Mesenchymal stem cell (in vitro differentiated cells and primary cell): Measurements from ENCODE around the gene KRTAP3-2.

ENCODE experiments used
- DNase-seq: peaks from one replicate; pipeline ENCODE4 v3.0.0-alpha.2; 2013
- H2AFZ ChIP-seq: one replicate; pipeline ENCODE4 v1.6.1; 2013; ENCODE audit warnings: low read depth, mild to moderate bottlenecking, control low read depth, inconsistent platforms, low read length, moderate library complexity
- H2AK5ac ChIP-seq: 2 replicates; pipeline ENCODE4 v1.6.1; 2013; ENCODE audit warnings: low read length, moderate library complexity, mild to moderate bottlenecking, inconsistent platforms; ENCODE audit not compliant: severe bottlenecking
- H2BK120ac ChIP-seq: one replicate; pipeline ENCODE4 v1.6.1; 2013; ENCODE audit warnings: low read depth, mild to moderate bottlenecking, inconsistent platforms, low read length, moderate library complexity
- H2BK12ac ChIP-seq, 2 experiments: one replicate each; pipeline ENCODE4 v1.6.1; 2013; ENCODE audit warnings: inconsistent platforms in 2 of 2, low read length in 2 of 2, mild to moderate bottlenecking in 2 of 2, moderate library complexity in 2 of 2, control low read depth in 1 of 2
- H2BK15ac ChIP-seq: one replicate; pipeline ENCODE4 v1.6.1; 2013; ENCODE audit warnings: mild to moderate bottlenecking, low read depth, inconsistent platforms; ENCODE audit not compliant: poor library complexity, severe bottlenecking
- H2BK5ac ChIP-seq: 2 replicates; pipeline ENCODE4 v1.6.1; 2013; ENCODE audit warnings: low read depth, mild to moderate bottlenecking, low read length, control low read depth, inconsistent platforms; ENCODE audit not compliant: poor library complexity, severe bottlenecking
- H3K14ac ChIP-seq, 2 experiments: one replicate each; pipeline ENCODE4 v1.6.1; 2013; ENCODE audit warnings: inconsistent platforms in 2 of 2, low read length in 2 of 2, control low read depth in 1 of 2, mild to moderate bottlenecking in 1 of 2, moderate library complexity in 1 of 2
- H3K18ac ChIP-seq, 2 experiments: one replicate each; pipeline ENCODE4 v1.6.1; 2013; ENCODE audit warnings: inconsistent platforms in 2 of 2, low read length in 2 of 2, control low read depth in 1 of 2, low read depth in 1 of 2, mild to moderate bottlenecking in 1 of 2
- H3K23ac ChIP-seq, 2 experiments: one replicate each; pipeline ENCODE4 v1.6.1; 2013; ENCODE audit warnings: inconsistent platforms in 2 of 2, low read length in 2 of 2, mild to moderate bottlenecking in 2 of 2, moderate library complexity in 2 of 2, control low read depth in 1 of 2
- H3K27ac ChIP-seq: 2 replicates; pipeline ENCODE4 v1.5.1; 2013; ENCODE audit warnings: mild to moderate bottlenecking, moderate library complexity, low read length, control low read depth, inconsistent platforms; ENCODE audit not compliant: poor library complexity, severe bottlenecking
- H3K27me3 ChIP-seq, 2 experiments: 2 replicates each; pipeline versions ENCODE4 v1.6.1 to v1.7.0; 2013; ENCODE audit warnings: low read length in 2 of 2, mild to moderate bottlenecking in 2 of 2, moderate library complexity in 2 of 2, control low read depth in 1 of 2, inconsistent platforms in 1 of 2; ENCODE audit not compliant: control insufficient read depth in 1 of 2, insufficient read depth in 1 of 2
- H3K36me3 ChIP-seq, 2 experiments: 2 replicates each; pipeline versions ENCODE4 v1.6.1 to v1.7.0; 2013; ENCODE audit warnings: low read length in 2 of 2, control low read depth in 1 of 2, inconsistent platforms in 1 of 2, low read depth in 1 of 2, mild to moderate bottlenecking in 1 of 2; ENCODE audit not compliant: insufficient read depth in 2 of 2, control insufficient read depth in 1 of 2
- H3K4ac ChIP-seq, 2 experiments: one replicate each; pipeline ENCODE4 v1.6.1; 2013; ENCODE audit warnings: inconsistent platforms in 2 of 2, low read length in 2 of 2, mild to moderate bottlenecking in 2 of 2, moderate library complexity in 2 of 2, control low read depth in 1 of 2, low read depth in 1 of 2
- H3K4me1 ChIP-seq: 2 replicates; pipeline ENCODE4 v1.6.1; 2013; ENCODE audit warnings: low read depth, low read length, control low read depth; ENCODE audit not compliant: control insufficient read depth, insufficient read depth
- H3K4me2 ChIP-seq: 2 replicates; pipeline ENCODE4 v1.6.1; 2013; ENCODE audit warnings: low read length, mild to moderate bottlenecking, inconsistent platforms; ENCODE audit not compliant: poor library complexity, severe bottlenecking
- H3K4me3 ChIP-seq, 2 experiments: 2 replicates each; pipeline versions ENCODE4 v1.5.1 to v1.7.0; 2013; ENCODE audit warnings: low read length in 2 of 2, mild to moderate bottlenecking in 2 of 2, control low read depth in 1 of 2, low read depth in 1 of 2; ENCODE audit not compliant: insufficient read depth in 1 of 2
- H3K79me1 ChIP-seq: replicated peaks from 2 replicates; pipeline ENCODE4 v1.6.1; 2013; ENCODE audit warnings: mild to moderate bottlenecking, control low read depth, low read length, inconsistent platforms; ENCODE audit not compliant: poor library complexity, severe bottlenecking
- H3K9ac ChIP-seq: 2 replicates; pipeline ENCODE4 v1.7.0; 2013; ENCODE audit warnings: mild to moderate bottlenecking, low read length, moderate library complexity
- H3K9me3 ChIP-seq: 2 replicates; pipeline ENCODE4 v1.7.0; 2013; ENCODE audit warnings: mild to moderate bottlenecking, low read length; ENCODE audit not compliant: control insufficient read depth
- H4K8ac ChIP-seq: one replicate; pipeline ENCODE4 v1.6.1; 2013; ENCODE audit warnings: inconsistent platforms, mild to moderate bottlenecking, low read length, moderate library complexity
- H4K91ac ChIP-seq: one replicate; pipeline ENCODE4 v1.6.1; 2013; ENCODE audit warnings: mild to moderate bottlenecking, low read length, inconsistent platforms
- WGBS: methylation state at CpG from one replicate; pipeline ENCODE4 v1.1.7; 2013; ENCODE audit warnings: mixed read lengths; 5-methylcytosine and 5-hydroxymethylcytosine counted together

The KRTAP3-2 gene

GRCh38 chr17:40974366-40974765 lies 25.3 kb downstream of the KRTAP3-2 start:
- H3K9ac ChIP-seq = no peak overlapping the region
- H3K36me3 ChIP-seq = no peaks in the 10 kb centered on the region
- no peaks in the 10 kb centered on the region for H3K27me3 ChIP-seq
- no peak overlapping the region for H3K27ac ChIP-seq
- H2BK120ac ChIP-seq = no peak overlapping the region
- H3K9me3 ChIP-seq = no peaks in the 10 kb centered on the region
- no peak overlapping the region for H3K4me3 ChIP-seq
- H3K4ac ChIP-seq = no peak overlapping the region
- H3K4me2 ChIP-seq = no peak overlapping the region
- peaks cover 3% of the 10 kb centered on the region for H3K4me1 ChIP-seq
- WGBS = 94% methylated on average over 3 of the region's 3 CpGs
- H4K8ac ChIP-seq = no peak overlapping the region
- no peak overlapping the region for H3K23ac ChIP-seq
- no peak overlapping the region for H2AFZ ChIP-seq
- no peak overlapping the region for H2BK5ac ChIP-seq
- no peak overlapping the region for H4K91ac ChIP-seq
- no peak overlapping the region for H3K14ac ChIP-seq
- H3K79me1 ChIP-seq = no peaks in the 10 kb centered on the region
- H2BK12ac ChIP-seq = no peak overlapping the region
- no peak for DNase-seq
- H2BK15ac ChIP-seq = no peak overlapping the region
- no peak overlapping the region for H2AK5ac ChIP-seq
- H3K18ac ChIP-seq = no peak overlapping the region

GRCh38 chr17:40967582-40967981 lies 32.1 kb downstream of the KRTAP3-2 start:
- Histone ChIP-seq H4K8ac (no peak overlapping the region), H2BK15ac (no peak overlapping the region), H3K4me1 (no peaks in the 10 kb centered on the region), H2BK12ac (no peak overlapping the region), H2AFZ (no peak overlapping the region), H3K27ac (no peak overlapping the region), H3K36me3 (no peaks in the 10 kb centered on the region), H2BK120ac (no peak overlapping the region), H2BK5ac (no peak overlapping the region), H3K9me3 (no peaks in the 10 kb centered on the region), H3K4me3 (no peak overlapping the region), H3K9ac (no peak overlapping the region), H3K79me1 (no peaks in the 10 kb centered on the region), H4K91ac (no peak overlapping the region), H2AK5ac (no peak overlapping the region), H3K4me2 (no peak overlapping the region), H3K27me3 (no peaks in the 10 kb centered on the region), H3K14ac (no peak overlapping the region), H3K4ac (no peak overlapping the region), H3K18ac (no peak overlapping the region), H3K23ac (no peak overlapping the region)
- no CpG with 5 or more reads among the region's 1 CpG for WGBS
- DNase-seq = no peak

- Histone ChIP-seq H3K4me1 (peaks cover 2% of the 10 kb centered on the region), H2AK5ac (no peak within 1 kb of the TSS), H2BK120ac (no peak within 1 kb of the TSS), H3K36me3 (no peaks in the 10 kb centered on the region), H3K79me1 (no peaks in the 10 kb centered on the region), H3K9ac (no peak within 1 kb of the TSS), H3K4me2 (no peak within 1 kb of the TSS), H4K91ac (no peak within 1 kb of the TSS), H3K27ac (no peak within 1 kb of the TSS), H2BK12ac (no peak within 1 kb of the TSS), H2BK15ac (no peak within 1 kb of the TSS), H4K8ac (no peak within 1 kb of the TSS), H2AFZ (no peak within 1 kb of the TSS), H3K14ac (no peak within 1 kb of the TSS), H3K4ac (no peak within 1 kb of the TSS), H3K23ac (no peak within 1 kb of the TSS), H3K27me3 (no peaks in the 10 kb centered on the region), H3K9me3 (no peaks in the 10 kb centered on the region), H3K4me3 (no peak within 1 kb of the TSS), H2BK5ac (no peak within 1 kb of the TSS), H3K18ac (no peak within 1 kb of the TSS)
- DNase-seq = no peak
- no CpG with 5 or more reads among the region's 1 CpG for WGBS
Measured at GRCh38 chr17:40966848-40967247, 32.9 kb downstream of the KRTAP3-2 start, which contains the start of gene KRT39. Gene KRT39 (minus strand): TSS chr17:40966948. CDS start chr17:40966856, 92 bp downstream.

GRCh38 chr17:40963838-40964237 lies 35.9 kb downstream of the KRTAP3-2 start:
- Histone ChIP-seq H3K23ac (no peak overlapping the region), H3K4me3 (no peak overlapping the region), H3K4ac (no peak overlapping the region), H2BK5ac (no peak overlapping the region), H3K27me3 (no peaks in the 10 kb centered on the region), H3K36me3 (no peaks in the 10 kb centered on the region), H3K14ac (no peak overlapping the region), H4K91ac (no peak overlapping the region), H2BK120ac (no peak overlapping the region), H3K18ac (no peak overlapping the region), H3K4me1 (peaks cover 4% of the 10 kb centered on the region), H3K27ac (no peak overlapping the region), H2BK12ac (no peak overlapping the region), H4K8ac (no peak overlapping the region), H2BK15ac (no peak overlapping the region), H3K9me3 (no peaks in the 10 kb centered on the region), H3K9ac (no peak overlapping the region), H3K4me2 (no peak overlapping the region), H3K79me1 (no peaks in the 10 kb centered on the region), H2AFZ (no peak overlapping the region), H2AK5ac (no peak overlapping the region)
- no CpG with 5 or more reads among the region's 1 CpG for WGBS
- DNase-seq = peak; percentile 20
